Measurements from ENCODE around the gene ATP4A.

The ATP4A gene

GRCh38 chr19:35549174-35549788 lies 14.2 kb downstream of the ATP4A start:
- no peak for DNase-seq

DNA sequence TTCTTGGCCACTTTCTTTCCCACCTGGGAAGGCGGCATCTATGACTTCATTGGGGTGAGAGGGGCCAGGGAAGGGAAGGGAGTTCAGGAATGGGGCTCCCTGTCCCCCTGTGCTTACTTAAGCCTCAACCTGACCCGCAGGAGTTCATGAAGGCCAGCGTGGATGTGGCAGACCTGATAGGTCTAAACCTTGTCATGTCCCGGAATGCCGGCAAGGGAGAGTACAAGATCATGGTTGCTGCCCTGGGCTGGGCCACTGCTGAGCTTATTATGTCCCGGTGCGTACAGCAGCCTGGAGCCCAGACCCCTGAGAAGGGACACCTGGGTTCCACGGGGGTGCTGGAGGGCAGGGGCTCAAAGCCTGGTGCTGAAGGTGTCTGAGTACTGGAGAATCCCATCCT lies 16.9 kb downstream of the ATP4A start:
- DNase-seq = no peak

- DNase-seq = no peak
These were observed 17.5 kb downstream of the ATP4A start for GRCh38 chr19:35545855-35546381.

- DNase-seq = peak; percentile 93
These were observed 18.2 kb downstream of the ATP4A start, which contains the start of gene TMEM147 for GRCh38 chr19:35545001-35545854. TMEM147 (plus strand) TSS chr19:35545626; CDS start chr19:35545740, 114 bp downstream.

DNA sequence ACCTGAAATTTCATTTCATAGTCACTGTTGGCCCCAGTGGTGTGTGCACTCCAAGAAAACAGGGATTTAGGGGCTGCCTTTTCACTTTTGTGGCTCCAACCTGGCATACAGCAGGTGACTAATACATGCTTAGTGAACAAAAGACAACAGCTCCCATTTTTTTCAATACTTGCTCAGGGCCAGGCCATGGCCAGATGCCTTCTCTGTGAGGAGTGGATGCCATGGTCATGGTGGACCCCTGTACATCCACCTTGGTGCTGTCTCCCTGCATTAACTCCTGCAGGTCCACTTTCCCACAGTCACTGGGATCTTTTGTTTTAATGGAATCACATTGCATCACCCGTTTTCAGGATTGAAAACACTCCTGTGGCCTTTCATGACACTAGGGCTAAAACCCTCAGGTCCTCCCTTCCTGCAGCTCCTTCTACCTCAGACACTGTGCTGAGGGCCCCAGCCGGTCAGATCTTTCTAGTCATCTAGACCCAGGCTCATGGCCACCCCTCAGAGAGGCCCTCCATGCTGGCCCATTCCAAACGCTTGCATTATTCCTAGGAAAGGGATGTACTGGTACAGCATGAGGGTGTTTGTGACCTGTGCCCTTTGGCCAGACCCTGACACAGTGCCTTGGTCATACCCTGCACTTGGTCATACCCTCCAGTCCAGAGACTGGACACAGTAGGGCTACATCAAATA lies 19.2 kb downstream of the ATP4A start:
- DNase-seq = no peak

- no peak for DNase-seq
These were observed 20.0 kb downstream of the ATP4A start for GRCh38 chr19:35543280-35544109.

DNA sequence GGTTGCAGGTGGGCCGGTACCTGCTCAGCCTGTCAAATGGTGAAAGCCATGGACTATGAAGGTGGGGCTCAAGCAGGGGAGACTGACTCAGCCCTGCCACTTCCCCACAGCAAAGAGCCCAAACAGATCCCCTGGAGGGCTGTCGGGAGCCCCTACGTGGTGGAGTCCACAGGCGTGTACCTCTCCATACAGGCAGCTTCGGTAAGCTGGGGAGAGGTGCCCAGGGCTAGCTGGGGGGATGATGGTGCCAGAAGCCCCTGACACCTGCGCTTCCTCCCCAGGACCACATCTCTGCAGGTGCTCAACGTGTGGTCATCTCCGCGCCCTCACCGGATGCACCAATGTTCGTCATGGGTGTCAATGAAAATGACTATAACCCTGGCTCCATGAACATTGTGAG lies 21.2 kb downstream of the ATP4A start:
- no peak for DNase-seq

GRCh38 chr19:35540356-35540927 lies 23.0 kb downstream of the ATP4A start:
- DNase-seq = no peak

- DNase-seq = no peak
These were observed 23.6 kb downstream of the ATP4A start for GRCh38 chr19:35539850-35540249.

- no peak for DNase-seq
These were observed 24.1 kb downstream of the ATP4A start for GRCh38 chr19:35539314-35539713.

DNA sequence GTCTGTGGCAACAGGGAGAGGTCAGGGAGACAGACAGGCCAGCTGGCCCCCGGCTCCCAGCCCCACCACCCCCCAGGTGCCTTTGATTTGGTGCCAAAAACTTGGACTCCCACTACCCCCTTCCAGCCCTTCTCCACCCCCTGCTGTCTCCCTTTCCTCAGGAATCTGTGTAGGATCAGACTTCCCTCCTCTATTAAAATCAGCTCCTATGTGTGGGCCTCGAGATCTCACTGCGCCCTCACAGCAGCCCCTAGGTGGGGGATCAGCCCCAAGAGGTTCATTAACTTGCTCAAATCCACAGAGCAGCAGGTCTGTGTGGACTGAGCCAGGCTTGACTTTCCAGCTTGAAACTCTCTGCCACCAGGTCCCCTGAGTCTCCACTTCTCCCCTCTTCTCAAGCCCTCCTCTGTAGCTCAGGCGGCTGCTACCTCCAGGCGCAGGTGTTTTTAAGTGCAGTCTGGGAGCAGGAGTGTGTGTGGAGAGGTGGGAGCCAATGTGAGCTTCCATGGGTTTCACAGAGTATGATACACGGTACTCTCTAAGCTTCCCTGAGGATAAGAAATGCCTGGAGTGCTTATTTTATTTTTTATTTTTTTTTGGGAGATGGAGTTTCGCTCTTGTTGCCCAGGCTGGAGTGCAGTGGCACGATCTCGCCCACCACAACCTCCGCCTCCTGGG lies 28.5 kb downstream of the ATP4A start:
- DNase-seq = no peak

DNA sequence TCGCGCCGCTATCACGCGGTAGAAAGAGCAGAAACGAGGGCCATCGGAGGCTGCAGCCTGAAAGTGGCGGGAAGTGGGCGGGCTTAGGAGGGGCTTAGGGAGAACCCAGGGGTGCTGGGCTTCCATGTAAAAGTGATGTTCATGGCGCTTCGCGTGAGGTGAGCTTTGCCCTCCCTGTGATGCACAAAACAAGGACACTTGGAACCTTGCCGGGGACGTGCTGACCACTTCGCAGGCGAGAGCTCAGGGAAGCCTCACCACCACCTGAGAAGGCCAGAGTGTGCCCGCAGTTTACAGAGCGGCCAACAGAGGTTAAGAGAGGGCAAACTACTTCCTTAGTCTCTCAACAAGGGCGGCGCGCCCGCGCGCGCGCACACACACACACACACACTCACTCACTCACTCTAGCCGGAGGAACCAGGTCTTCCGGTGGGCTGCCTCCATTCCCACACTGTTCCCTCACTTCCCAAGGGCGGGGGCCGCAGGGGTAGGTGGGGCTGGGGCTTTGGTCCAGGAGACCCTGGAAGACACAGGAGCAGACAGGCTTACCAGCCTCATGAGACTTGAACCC lies 29.6 kb downstream of the ATP4A start:
- DNase-seq = no peak

DNA sequence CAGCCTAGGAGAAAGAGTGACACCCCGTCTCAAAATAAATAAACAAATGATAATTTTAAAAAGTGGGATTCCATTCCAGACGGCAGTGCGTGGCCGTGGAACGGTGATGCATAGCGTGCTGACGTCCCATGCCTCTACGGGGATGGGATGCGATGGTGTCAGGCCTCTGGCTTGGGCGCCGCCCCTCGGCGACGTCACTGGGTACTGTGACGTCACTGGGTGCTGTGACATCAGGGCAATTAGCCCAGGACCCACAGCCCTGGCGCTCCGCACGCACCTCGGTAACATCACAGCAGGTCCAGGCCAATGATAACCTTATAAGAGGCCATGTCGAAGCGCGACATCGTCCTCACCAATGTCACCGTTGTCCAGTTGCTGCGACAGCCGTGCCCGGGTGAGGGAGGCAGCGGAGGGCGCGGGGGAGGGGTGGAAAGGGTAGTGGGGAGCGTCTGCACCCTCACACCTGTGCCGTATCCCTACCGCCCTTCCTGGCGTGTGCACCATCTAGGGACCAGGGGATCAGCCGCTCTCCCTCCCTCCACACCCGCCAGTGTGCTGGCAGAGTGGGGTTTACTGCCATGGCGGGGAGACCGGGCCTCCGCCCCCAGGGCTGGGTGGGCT lies 30.1 kb downstream of the ATP4A start, which contains the start of gene GAPDHS:
Gene GAPDHS (plus strand): TSS at position 256 of the 621 bp plus-strand sequence. CDS start 72 bp downstream, at position 328.
- no peak for DNase-seq

GRCh38 chr19:35531291-35531690 lies 32.2 kb downstream of the ATP4A start:
- DNase-seq = no peak

DNA sequence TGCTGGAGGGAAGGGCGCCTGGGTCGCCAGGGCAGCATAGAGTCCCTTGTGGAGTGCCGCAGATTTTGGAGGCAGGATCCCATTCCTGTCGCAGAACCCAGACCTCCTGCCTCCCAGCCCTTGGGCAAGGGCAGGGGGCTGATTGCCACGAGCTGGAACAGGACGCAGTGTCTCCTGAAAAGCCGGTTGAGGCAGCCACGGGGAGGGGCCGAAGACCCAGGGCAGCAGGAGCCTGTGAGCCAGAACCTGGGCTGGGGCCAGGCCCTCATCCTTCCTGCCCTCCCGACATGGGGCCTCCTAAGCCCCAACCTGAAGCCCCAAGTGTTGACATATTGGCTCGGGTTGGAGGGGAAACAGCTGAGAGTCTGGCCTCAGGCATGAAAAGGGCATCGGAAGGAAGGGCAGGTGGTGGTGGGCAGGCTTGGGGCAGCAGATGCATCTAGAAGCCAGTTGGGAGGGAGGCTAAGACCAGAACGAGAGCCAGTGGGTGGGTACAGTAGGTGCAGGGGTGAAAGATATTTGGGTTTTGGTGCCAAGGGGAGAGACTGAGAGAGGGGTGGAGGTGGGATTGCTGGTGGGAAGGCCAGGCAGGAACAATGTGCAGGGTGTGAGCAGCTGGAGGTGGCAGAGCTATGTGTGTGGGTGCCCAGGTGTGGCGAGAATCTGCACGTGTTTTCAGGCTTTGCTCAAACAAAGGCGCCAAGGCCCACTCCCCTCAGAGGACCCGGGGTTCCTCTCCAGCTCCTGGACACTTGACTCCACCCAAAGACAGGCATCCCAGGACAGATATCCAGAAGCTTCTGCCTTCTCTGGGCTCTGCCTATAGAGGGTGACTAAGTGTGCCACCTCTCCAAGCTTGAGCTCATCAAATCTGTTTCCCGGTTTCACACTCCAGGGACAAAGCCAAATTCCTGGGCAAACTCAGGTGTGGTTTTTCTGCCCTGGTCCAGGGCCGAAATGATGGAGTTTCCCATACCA lies 33.9 kb downstream of the ATP4A start:
- DNase-seq = no peak

- DNase-seq = no peak
These were observed 35.0 kb downstream of the ATP4A start, which contains the start of gene SBSN for GRCh38 chr19:35528218-35529038. SBSN (minus strand) TSS chr19:35528311; CDS start chr19:35528281, 30 bp downstream.

DNA sequence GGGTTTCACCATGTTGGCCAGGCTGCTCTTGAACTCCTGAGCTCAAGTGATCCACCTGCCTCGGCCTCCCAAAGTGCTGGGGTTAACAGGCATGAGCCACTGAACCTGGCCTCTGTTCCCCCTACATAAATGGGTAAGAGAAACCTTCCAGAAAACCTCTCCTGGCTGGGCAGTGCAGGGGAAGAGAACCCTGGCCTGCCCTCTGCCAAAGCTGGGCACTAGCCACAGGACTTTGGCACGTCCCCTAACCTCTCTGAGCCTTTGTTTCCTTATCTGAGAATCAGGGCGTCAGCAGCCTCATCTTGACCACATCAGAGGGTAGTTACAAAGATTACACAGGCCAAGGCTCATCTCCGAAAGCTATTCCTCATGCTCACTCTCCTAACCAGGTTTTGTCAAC lies 37.6 kb downstream of the ATP4A start:
- no peak for DNase-seq

DNA sequence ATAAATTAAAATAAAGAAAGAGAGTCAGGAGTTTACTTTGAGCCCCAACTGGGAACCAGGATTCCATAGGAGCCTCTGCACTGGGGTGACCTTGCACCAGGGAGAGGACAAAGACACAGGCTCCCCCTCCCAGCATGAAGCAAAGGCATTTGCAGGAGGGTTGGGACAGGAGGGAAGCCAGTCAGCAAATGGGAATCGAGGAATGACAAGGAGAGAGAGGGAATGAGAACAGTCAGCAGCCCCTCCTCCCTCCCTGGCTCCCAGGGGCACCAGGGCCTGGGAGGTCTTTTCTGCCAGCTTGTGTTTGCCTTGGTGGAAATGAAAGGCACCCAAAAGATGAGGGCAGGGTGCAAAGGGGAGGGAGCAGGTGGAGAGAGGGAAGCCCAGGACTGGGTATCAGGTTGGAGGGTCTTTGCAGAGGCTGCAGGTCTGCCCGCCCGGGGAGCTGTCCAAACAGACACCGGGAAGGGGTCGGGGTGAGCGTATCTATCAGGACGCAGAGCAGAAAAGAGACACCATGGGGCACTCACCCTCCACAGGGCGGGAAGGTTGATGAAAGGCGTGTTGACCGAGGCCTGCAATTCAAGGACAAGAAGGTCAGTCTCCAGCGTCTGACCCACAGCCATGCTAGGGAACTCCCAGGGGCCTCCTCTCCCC lies 39.1 kb downstream of the ATP4A start:
- DNase-seq = no peak
